Fibroblast of mammary gland (primary cell): ENCODE measurements around the gene KRT73.

ENCODE experiments used
- DNase-seq: peaks from one replicate; pipeline ENCODE4 v3.0.0-alpha.2; 2010; ENCODE audit warnings: low read depth
- H3K4me3 ChIP-seq: 2 replicates; pipeline ENCODE4 v1.5.1; 2011; ENCODE audit warnings: low read depth, mild to moderate bottlenecking, low read length, moderate library complexity; ENCODE audit not compliant: control insufficient read depth
- CTCF ChIP-seq: conservative IDR thresholded peaks from 2 replicates; pipeline ENCODE4 v1.5.1; 2011; ENCODE audit warnings: low read depth, low read length, inconsistent platforms; ENCODE audit not compliant: control insufficient read depth, insufficient read depth

KRT73 gene

DNA sequence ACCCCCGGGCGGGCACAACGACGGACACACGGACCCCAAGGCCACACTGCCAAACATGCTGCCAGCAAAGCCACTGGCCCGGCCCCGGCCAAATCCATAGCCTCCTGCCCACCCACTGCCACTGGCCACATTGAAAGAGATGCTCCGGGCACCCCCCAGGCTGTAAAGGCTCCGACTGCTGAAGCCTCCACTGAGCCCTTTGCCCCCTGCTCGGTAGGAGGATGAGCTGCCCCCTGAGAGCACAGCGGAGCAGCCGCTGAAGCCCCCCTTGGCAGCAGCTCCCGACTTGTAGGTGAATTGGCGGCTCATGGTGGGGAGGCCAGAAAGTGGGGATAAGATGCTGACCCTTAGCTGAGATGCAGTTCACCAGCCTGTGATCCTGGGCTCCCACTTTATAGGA, at the start of gene KRT73:
KRT73 (minus strand) TSS at position 344 of the 400 bp plus-strand sequence; CDS start at position 309, 35 bp downstream.
- TF ChIP-seq CTCF = no peak
- H3K4me3 ChIP-seq = no peak within 1 kb of the TSS
- DNase-seq = no peak

DNA sequence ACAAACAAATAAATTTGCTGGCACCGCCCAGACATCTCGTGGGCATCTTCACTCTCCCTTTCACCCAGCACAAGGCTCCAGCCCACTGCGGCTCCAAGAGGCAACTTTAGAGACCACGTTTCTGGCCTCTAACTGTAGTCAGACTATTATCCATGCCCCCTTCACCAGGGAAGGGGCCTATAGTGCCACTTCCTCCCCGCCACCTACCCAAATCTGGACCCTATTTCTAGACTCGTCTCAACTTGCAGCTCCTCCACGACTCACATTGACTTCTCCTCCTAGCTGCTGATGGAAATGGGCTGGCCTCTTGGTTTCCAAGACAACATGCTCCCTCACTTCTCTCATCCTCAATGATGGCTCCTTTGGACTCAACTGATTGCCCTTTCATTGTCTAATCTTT, 49.6 kb upstream of the KRT73 start:
- no peak overlapping the region for H3K4me3 ChIP-seq
- no peak for TF ChIP-seq CTCF
- no peak for DNase-seq

DNA sequence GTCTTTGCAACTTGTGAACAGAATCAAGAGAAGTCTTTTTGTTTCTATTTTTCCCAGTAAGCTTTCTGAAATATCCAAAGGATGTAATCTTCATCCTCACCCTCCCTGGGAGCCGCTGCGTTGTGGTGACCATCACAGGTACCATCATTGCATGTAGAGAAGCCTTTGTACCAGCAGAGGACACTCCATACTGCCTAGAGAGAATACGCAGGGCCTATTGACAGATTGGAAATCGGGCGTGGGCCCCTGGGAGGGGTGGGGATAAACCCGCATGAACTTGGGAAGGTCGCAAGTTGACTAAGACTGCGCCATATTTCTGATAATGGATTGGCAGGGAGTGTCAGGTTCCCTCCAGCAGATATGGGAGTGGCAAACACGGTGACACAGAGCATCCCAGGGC, 49.1 kb upstream of the KRT73 start:
- TF ChIP-seq CTCF = peak; percentile 20
- DNase-seq = no peak
- no peak overlapping the region for H3K4me3 ChIP-seq

- TF ChIP-seq CTCF = no peak
- no peak for DNase-seq
Measured at GRCh38 chr12:52666471-52666870, 48.1 kb upstream of the KRT73 start.

GRCh38 chr12:52663420-52663819, 45.1 kb upstream of the KRT73 start:
- no peak for DNase-seq
- no peak overlapping the region for H3K4me3 ChIP-seq
- TF ChIP-seq CTCF = no peak

More at GRCh38 chr12:52666471-52666870, 48.1 kb upstream of the KRT73 start:
- no peak overlapping the region for H3K4me3 ChIP-seq

GRCh38 chr12:52662918-52663229, 44.5 kb upstream of the KRT73 start:
- no peak overlapping the region for H3K4me3 ChIP-seq

More at GRCh38 chr12:52662918-52663229, 44.5 kb upstream of the KRT73 start:
- no peak for TF ChIP-seq CTCF
- DNase-seq = no peak
